SK-N-SH treated with all-trans-retinoic acid at 6 μM for 48 hours (cell line): ENCODE measurements around the gene MYO19.

ENCODE experiments used
- CSDC2 ChIP-seq: fragments of 250-450 bp; sonication (Bioruptor Pico); IDR thresholded peaks from 2 replicates; pipeline ENCODE4 v1.5.0; 2020; ENCODE audit warnings: mild to moderate bottlenecking, moderate library complexity
- GLIS3 ChIP-seq: fragments of 250-450 bp; sonication (Bioruptor Pico); IDR thresholded peaks from 2 replicates; pipeline ENCODE4 v1.5.0; 2020; ENCODE audit warnings: mild to moderate bottlenecking, moderate library complexity
- PATZ1 ChIP-seq: fragments of 250-450 bp; sonication (Bioruptor Pico); IDR thresholded peaks from 2 replicates; pipeline ENCODE4 v1.8.0; 2020; ENCODE audit warnings: mild to moderate bottlenecking, moderate library complexity, borderline replicate concordance
- PPARA ChIP-seq: fragments of 250-450 bp; sonication (Bioruptor Pico); IDR thresholded peaks from 2 replicates; pipeline ENCODE4 v1.5.0; 2020; ENCODE audit warnings: mild to moderate bottlenecking, borderline replicate concordance
- RARB ChIP-seq: fragments of 250-450 bp; sonication (Bioruptor Pico); IDR thresholded peaks from 2 replicates; pipeline ENCODE4 v1.8.0; 2021; ENCODE audit warnings: mild to moderate bottlenecking, moderate library complexity
- ZFP3 ChIP-seq: fragments of 250-450 bp; sonication (Bioruptor Pico); IDR thresholded peaks from 2 replicates; pipeline ENCODE4 v1.5.0; 2020; ENCODE audit warnings: mild to moderate bottlenecking, moderate library complexity
- TF ChIP-seq, protein P1 (sequence below): fragments of 250-450 bp; sonication (Bioruptor Pico); IDR thresholded peaks from 2 replicates; pipeline ENCODE4 v1.5.1; 2020; ENCODE audit warnings: low read depth, mild to moderate bottlenecking, moderate library complexity

- TF ChIP-seq PATZ1 (no peak), RARB (CRISPR knock-in tag) (no peak), ZFP3 (CRISPR knock-in tag) (no peak), CSDC2 (CRISPR knock-in tag) (no peak), GLIS3 (no peak), PPARA (CRISPR knock-in tag) (no peak)
- TF ChIP-seq, protein P1, sequence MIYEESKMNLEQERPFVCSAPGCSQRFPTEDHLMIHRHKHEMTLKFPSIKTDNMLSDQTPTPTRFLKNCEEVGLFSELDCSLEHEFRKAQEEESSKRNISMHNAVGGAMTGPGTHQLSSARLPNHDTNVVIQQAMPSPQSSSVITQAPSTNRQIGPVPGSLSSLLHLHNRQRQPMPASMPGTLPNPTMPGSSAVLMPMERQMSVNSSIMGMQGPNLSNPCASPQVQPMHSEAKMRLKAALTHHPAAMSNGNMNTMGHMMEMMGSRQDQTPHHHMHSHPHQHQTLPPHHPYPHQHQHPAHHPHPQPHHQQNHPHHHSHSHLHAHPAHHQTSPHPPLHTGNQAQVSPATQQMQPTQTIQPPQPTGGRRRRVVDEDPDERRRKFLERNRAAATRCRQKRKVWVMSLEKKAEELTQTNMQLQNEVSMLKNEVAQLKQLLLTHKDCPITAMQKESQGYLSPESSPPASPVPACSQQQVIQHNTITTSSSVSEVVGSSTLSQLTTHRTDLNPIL (CRISPR knock-in tag) = no peak
Observed at GRCh38 chr17:36566081-36566480, 31.4 kb upstream of the MYO19 start.
